Activated T-helper 2 cell treated with anti-CD3 and anti-CD28 coated beads, Interferon-gamma antibody, Interleukin-2, Interleukin-4, amounts not matched to agents 10 μg/mL and 5 μg/mL and 100 μg/mL, durations not matched to agents 14 hours and 24 hours and 36 hours (primary cell): ENCODE data around the gene NMRK2. TPM values are rescaled to one million over a fixed set of nuclear protein-coding genes. Genes with fewer than 3 reads are reported as not detected.
"Not testable (repeated sequence)": the region's sequence is repeated elsewhere in the genome, so short reads cannot be mapped to it uniquely, and the experiment has no call there.

ENCODE experiments used
- DNase-seq: peaks from one replicate; pipeline ENCODE4 v3.0.0; 2021; ENCODE audit warnings: low spot score
- H3K27ac Mint-ChIP-seq: one replicate; pipeline ENCODE4 v1.8.0; 2021; ENCODE audit warnings: mixed read lengths
- H3K27me3 Mint-ChIP-seq: one replicate; pipeline ENCODE4 v1.8.0; 2021; ENCODE audit warnings: low read depth, mixed read lengths
- H3K36me3 Mint-ChIP-seq: one replicate; pipeline ENCODE4 v1.8.0; 2021; ENCODE audit warnings: low read depth, mixed read lengths
- H3K4me1 Mint-ChIP-seq: one replicate; pipeline ENCODE4 v1.8.0; 2021; ENCODE audit warnings: low read depth, mixed read lengths
- H3K4me3 Mint-ChIP-seq: one replicate; pipeline ENCODE4 v1.8.0; 2021; ENCODE audit warnings: low read depth, mild to moderate bottlenecking, moderate library complexity, mixed read lengths
- H3K9me3 Mint-ChIP-seq: one replicate; pipeline ENCODE4 v1.8.0; 2021; ENCODE audit warnings: mixed read lengths
- intact Hi-C: fragments of 100-400 bp; cut with micrococcal nuclease; formaldehyde crosslinking; loops from one replicate; pipeline ENCODE4 v1.15.1; 2023
- total RNA-seq: library from RNA; stranded (reverse); gene quantifications from 2 replicates; pipeline ENCODE4 v1.2.3, GENCODE V29; 2022

The NMRK2 gene
- total RNA-seq, 1 donor from 2014 or later: not detected

DNA sequence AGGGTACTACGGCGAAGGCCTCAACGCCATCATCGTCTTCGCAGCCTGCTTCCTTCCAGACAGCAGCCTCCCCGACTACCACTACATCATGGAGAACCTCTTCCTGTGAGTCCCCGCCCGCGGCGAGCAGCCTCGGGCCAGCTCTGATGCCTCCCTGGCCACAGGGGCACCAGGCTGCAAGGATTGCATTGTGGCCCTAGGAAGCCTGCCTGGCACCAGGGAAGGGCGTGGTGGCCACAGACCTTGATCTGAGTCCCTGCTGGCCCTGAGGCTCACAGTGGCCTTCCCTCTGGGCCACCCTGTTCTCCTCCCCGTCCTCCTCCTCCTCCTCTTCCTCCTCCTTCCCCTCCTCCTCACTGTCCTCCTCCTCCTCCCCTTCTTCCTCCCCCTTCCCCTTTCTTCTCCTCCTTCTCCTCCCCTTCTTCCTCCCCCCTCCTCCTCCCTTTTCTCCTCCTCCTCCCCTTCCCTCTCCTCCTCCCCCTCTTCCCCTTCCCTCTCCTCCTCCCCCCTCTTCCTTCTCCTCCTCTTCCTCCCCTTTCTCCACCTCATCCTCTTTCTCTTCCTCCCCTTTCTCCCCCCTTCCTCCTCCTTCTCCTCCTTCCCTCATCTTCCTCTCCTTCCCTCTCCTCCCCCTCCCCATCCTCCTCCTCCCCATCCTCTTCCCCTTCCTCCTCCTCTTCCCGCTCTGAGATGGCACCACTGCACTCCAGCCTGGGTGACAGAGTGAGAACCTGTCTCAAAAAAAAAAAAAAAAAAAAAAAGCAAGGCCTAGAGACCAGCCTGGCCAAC is 24.4 kb upstream of the NMRK2 start:
- H3K4me1 Mint-ChIP-seq: no peaks in the 10 kb centered on the region
- H3K36me3 Mint-ChIP-seq: no peaks in the 10 kb centered on the region
- no peak for DNase-seq
- no peak overlapping the region for H3K27ac Mint-ChIP-seq
- H3K9me3 Mint-ChIP-seq: peaks cover 9% of the 10 kb centered on the region
- intact Hi-C loops: no loop called here
- no peak overlapping the region for H3K4me3 Mint-ChIP-seq
- no peaks in the 10 kb centered on the region for H3K27me3 Mint-ChIP-seq

DNA sequence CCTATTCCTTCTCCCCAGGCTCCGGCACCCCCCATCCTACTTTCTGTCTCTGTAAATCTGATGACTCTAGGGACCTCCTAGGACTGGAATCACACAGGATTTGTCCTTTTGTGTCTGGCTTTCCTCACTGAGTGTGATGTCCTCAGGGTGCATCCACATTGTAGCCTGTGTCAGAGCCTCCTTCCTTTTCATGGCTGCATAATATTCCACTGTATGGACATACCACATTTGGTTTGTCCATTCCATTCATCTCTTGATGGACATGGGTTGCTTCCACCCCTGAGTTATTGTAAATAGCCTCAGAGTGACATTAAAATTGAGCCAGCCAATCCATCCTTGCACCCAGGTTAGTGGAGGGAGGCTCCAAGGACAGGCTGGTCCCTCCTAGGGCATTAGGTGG is 22.8 kb upstream of the NMRK2 start:
- intact Hi-C loops: no loop called here
- Mint-ChIP-seq H3K27ac (no peak overlapping the region), H3K4me1 (no peaks in the 10 kb centered on the region), H3K9me3 (peaks cover 9% of the 10 kb centered on the region), H3K4me3 (no peak overlapping the region), H3K36me3 (no peaks in the 10 kb centered on the region), H3K27me3 (no peaks in the 10 kb centered on the region)
- DNase-seq: no peak

DNA sequence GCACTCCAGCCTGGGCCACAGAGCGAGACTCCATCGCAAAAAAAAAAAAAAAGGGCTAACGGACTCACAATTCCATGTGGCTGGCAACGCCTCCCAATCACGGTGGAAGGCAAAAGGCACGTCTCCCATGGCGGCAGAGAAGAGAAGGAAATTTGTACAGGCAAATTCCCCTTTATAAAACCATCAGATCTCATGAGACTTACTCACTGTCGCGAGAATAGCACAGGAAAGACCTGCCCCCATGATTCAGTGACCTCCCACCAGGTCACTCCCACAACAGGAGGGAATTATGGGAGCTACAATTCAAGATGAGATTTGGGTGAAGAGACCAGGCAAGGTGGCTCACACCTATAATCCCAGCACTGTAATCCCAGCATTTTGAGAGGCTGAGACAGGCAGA is 18.7 kb upstream of the NMRK2 start:
- H3K36me3 Mint-ChIP-seq: no peaks in the 10 kb centered on the region
- no peak overlapping the region for H3K27ac Mint-ChIP-seq
- intact Hi-C loops: no loop called here
- H3K4me1 Mint-ChIP-seq: no peaks in the 10 kb centered on the region
- no peaks in the 10 kb centered on the region for H3K27me3 Mint-ChIP-seq
- peaks cover 8% of the 10 kb centered on the region for H3K9me3 Mint-ChIP-seq
- no peak overlapping the region for H3K4me3 Mint-ChIP-seq
- no peak for DNase-seq

- Mint-ChIP-seq H3K9me3 (no peaks in the 10 kb centered on the region), H3K27ac (no peak overlapping the region), H3K36me3 (no peaks in the 10 kb centered on the region), H3K27me3 (no peaks in the 10 kb centered on the region), H3K4me3 (no peak overlapping the region), H3K4me1 (no peaks in the 10 kb centered on the region)
- intact Hi-C loops: no loop called here
- DNase-seq: no peak
Observed at GRCh38 chr19:3916033-3916432, 16.8 kb upstream of the NMRK2 start.

DNA sequence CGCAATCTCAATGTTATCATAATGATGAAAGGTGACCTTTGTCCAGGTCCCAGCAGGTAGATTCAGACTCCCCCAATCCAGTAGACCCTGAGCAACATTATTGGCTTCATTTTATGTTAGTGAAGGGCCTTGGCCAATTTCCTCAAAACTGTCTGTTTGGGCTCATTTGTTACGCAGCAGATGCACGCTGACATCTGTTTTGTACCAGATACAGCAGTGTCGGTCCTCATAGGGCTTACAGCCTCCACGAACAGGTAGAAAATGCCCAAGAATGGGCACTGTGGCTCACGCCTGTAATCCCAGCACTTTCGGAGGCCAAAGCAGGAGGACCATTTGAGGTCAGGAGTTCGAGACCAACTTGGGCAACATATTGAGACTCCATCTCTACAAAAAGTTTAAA is 13.1 kb upstream of the NMRK2 start:
- H3K4me3 Mint-ChIP-seq: no peak overlapping the region
- intact Hi-C loops: no loop called here
- peaks cover 12% of the 10 kb centered on the region for H3K9me3 Mint-ChIP-seq
- no peak overlapping the region for H3K27ac Mint-ChIP-seq
- DNase-seq: no peak
- no peaks in the 10 kb centered on the region for H3K4me1 Mint-ChIP-seq
- no peaks in the 10 kb centered on the region for H3K36me3 Mint-ChIP-seq
- H3K27me3 Mint-ChIP-seq: no peaks in the 10 kb centered on the region

DNA sequence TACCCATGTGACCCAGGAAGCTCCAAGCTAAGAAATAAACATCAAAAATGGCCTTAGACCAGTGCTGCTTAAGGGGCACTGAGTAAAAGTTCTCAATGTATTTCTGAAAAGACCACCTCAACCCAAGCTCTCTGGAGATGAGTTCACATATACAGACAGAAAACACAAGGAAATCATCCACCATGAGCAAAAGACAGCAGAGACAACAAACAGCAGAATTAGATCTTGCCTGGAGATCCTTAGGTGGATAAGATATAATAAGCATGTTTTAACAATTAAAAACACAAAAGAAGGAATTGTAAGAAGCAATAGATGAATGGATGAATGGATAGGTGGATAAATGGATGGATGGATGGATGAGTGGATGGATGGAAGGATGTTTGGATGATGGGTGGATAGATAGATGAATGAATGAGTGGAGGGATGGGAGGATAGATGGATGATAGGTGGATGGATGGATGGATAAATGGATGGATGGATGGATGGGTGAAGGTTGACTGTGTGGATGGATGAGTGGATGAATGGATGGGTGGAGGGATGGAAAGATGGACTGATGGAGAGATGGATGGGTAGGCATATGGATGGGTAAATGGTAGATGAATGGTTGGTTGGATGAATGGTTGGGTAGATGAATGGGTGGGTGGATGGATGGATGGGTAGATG is 9.6 kb upstream of the NMRK2 start:
- no peaks in the 10 kb centered on the region for H3K4me1 Mint-ChIP-seq
- DNase-seq: no peak
- peaks cover 16% of the 10 kb centered on the region for H3K9me3 Mint-ChIP-seq
- H3K4me3 Mint-ChIP-seq: no peak overlapping the region
- H3K27me3 Mint-ChIP-seq: no peaks in the 10 kb centered on the region
- H3K27ac Mint-ChIP-seq: no peak overlapping the region
- no peaks in the 10 kb centered on the region for H3K36me3 Mint-ChIP-seq
- intact Hi-C loops: no loop called here

- Mint-ChIP-seq H3K36me3 (no peaks in the 10 kb centered on the region), H3K27me3 (no peaks in the 10 kb centered on the region), H3K4me1 (no peaks in the 10 kb centered on the region), H3K27ac (no peak overlapping the region), H3K9me3 (peaks cover 16% of the 10 kb centered on the region), H3K4me3 (no peak overlapping the region)
- DNase-seq: no peak
- intact Hi-C loops: no loop called here
Observed at GRCh38 chr19:3923912-3924311, 9.0 kb upstream of the NMRK2 start.

- intact Hi-C loops: no loop called here
- H3K4me3 Mint-ChIP-seq: no peak overlapping the region
- no peaks in the 10 kb centered on the region for H3K36me3 Mint-ChIP-seq
- no peak for DNase-seq
- H3K27ac Mint-ChIP-seq: no peak overlapping the region
- no peaks in the 10 kb centered on the region for H3K4me1 Mint-ChIP-seq
- peaks cover 11% of the 10 kb centered on the region for H3K27me3 Mint-ChIP-seq
- H3K9me3 Mint-ChIP-seq: no peaks in the 10 kb centered on the region
Observed at GRCh38 chr19:3931041-3931440, 1.8 kb upstream of the NMRK2 start.

DNA sequence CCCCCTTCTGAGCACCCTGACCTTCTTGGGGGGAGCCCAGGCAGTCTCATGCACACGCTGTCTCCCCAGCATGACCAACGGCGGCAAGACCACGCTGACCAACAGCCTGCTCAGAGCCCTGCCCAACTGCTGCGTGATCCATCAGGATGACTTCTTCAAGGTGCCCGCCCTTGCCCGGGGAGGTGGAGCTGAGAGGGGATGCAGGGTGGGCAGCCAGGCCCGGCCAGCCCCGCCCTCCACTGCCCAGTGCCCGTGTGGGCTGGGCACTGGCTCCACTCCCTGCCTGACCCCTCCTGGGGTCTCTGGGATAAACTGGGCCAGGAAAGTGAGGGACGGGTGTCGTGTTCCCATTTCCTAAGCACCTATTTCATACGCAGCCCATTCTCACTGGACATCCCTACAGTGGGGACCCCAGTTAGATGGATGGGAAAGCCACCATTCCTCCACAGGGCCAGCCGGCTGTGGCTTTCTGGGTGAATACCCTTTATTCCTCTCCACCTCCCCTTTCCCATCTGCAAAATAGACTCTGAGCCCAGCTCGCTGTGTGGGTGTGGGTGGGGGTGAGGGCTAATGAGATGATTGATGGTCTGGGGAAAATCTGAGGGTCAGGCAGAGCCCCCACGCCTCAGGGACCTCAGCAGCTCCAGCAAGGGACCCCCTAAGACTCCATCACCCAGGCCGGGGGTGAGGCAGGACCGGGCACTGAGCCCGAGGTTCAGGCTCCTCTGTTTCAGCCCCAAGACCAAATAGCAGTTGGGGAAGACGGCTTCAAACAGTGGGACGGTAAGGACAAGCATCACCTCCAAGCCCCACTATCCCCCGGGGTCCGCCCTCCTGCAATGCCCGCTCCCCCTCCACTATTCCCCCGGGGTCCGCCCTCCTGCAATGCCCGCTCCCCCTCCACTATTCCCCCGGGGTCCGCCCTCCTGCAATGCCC is 3.9 kb downstream of the NMRK2 start:
- intact Hi-C loops: no loop called here
- no peak for DNase-seq
- no peak overlapping the region for H3K27ac Mint-ChIP-seq
- no peaks in the 10 kb centered on the region for H3K9me3 Mint-ChIP-seq
- H3K36me3 Mint-ChIP-seq: no peaks in the 10 kb centered on the region
- no peaks in the 10 kb centered on the region for H3K4me1 Mint-ChIP-seq
- peaks cover 5% of the 10 kb centered on the region for H3K27me3 Mint-ChIP-seq
- H3K4me3 Mint-ChIP-seq: no peak overlapping the region

- H3K9me3 Mint-ChIP-seq, H3K4me3 Mint-ChIP-seq, H3K36me3 Mint-ChIP-seq, intact Hi-C loops, DNase-seq, H3K27ac Mint-ChIP-seq, H3K27me3 Mint-ChIP-seq, H3K4me1 Mint-ChIP-seq: not testable (repeated sequence)
Observed at GRCh38 chr19:3938300-3938950, 5.6 kb downstream of the NMRK2 start.

GRCh38 chr19:3942790-3943409 is 10.0 kb downstream of the NMRK2 start:
- no peaks in the 10 kb centered on the region for H3K27me3 Mint-ChIP-seq
- no peak overlapping the region for H3K27ac Mint-ChIP-seq

GRCh38 chr19:3944018-3944721 is 11.3 kb downstream of the NMRK2 start:
- no peak for DNase-seq
- no peak overlapping the region for H3K27ac Mint-ChIP-seq
- peaks cover 1% of the 10 kb centered on the region for H3K4me1 Mint-ChIP-seq
- no peaks in the 10 kb centered on the region for H3K27me3 Mint-ChIP-seq
- H3K36me3 Mint-ChIP-seq: no peaks in the 10 kb centered on the region
- no peak overlapping the region for H3K4me3 Mint-ChIP-seq
- no peaks in the 10 kb centered on the region for H3K9me3 Mint-ChIP-seq
- intact Hi-C loops: no loop called here

More at GRCh38 chr19:3942790-3943409, 10.0 kb downstream of the NMRK2 start:
- intact Hi-C loops: no loop called here
- H3K9me3 Mint-ChIP-seq: no peaks in the 10 kb centered on the region
- peaks cover 1% of the 10 kb centered on the region for H3K4me1 Mint-ChIP-seq
- no peaks in the 10 kb centered on the region for H3K36me3 Mint-ChIP-seq
- no peak overlapping the region for H3K4me3 Mint-ChIP-seq
- no peak for DNase-seq
